ENCODE results near the gene KLHDC7A.

Gene KLHDC7A

DNA sequence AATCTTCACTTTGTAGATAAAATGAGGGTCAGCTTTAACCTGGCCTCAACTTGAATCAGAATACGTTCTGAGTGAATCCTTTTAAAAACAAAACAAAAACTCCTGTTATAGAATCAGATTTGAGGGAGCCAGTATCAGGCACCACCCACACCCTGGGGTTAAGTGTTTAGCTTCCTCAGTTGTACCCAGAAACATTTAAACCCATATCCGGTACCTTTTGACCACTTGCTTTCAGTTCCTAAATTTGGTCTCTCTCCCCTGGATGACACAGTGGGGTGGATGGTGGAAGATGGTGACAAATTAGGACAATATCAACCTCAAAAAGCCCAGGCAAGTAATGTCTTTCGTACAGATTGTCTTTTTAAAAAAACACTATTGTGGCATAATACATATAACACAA lies 10.4 kb downstream of the KLHDC7A start:
- H3K4me3 ChIP-seq (replicated peaks in 1 of 2; ENCODE audit: low read depth in 2 of 2, low read length in 2 of 2): no peak overlapping the region
- TF ChIP-seq, protein P1, sequence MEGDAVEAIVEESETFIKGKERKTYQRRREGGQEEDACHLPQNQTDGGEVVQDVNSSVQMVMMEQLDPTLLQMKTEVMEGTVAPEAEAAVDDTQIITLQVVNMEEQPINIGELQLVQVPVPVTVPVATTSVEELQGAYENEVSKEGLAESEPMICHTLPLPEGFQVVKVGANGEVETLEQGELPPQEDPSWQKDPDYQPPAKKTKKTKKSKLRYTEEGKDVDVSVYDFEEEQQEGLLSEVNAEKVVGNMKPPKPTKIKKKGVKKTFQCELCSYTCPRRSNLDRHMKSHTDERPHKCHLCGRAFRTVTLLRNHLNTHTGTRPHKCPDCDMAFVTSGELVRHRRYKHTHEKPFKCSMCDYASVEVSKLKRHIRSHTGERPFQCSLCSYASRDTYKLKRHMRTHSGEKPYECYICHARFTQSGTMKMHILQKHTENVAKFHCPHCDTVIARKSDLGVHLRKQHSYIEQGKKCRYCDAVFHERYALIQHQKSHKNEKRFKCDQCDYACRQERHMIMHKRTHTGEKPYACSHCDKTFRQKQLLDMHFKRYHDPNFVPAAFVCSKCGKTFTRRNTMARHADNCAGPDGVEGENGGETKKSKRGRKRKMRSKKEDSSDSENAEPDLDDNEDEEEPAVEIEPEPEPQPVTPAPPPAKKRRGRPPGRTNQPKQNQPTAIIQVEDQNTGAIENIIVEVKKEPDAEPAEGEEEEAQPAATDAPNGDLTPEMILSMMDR (IDR thresholded peaks at IDR 0.05; ENCODE audit: low read depth, low read length): no peak
- DNase-seq (ENCODE audit: low read depth in 2 of 2): no peak

GRCh38 chr1:18494304-18494703 lies 13.6 kb downstream of the KLHDC7A start:
- no peak for DNase-seq (ENCODE audit: low read depth in 2 of 2)
- TF ChIP-seq, protein P1 (IDR thresholded peaks at IDR 0.05; ENCODE audit: low read depth, low read length): no peak
- no peak overlapping the region for H3K4me3 ChIP-seq (replicated peaks in 1 of 2; ENCODE audit: low read depth in 2 of 2, low read length in 2 of 2)

- TF ChIP-seq, protein P1 (IDR thresholded peaks at IDR 0.05; ENCODE audit: low read depth, low read length): no peak
- no peak for DNase-seq (ENCODE audit: low read depth in 2 of 2)
- H3K4me3 ChIP-seq (replicated peaks in 1 of 2; ENCODE audit: low read depth in 2 of 2, low read length in 2 of 2): no peak overlapping the region
These were observed 14.9 kb downstream of the KLHDC7A start for GRCh38 chr1:18495635-18496034.

GRCh38 chr1:18496056-18496455 lies 15.3 kb downstream of the KLHDC7A start:
- DNase-seq (ENCODE audit: low read depth in 2 of 2): no peak
- no peak overlapping the region for H3K4me3 ChIP-seq (replicated peaks in 1 of 2; ENCODE audit: low read depth in 2 of 2, low read length in 2 of 2)
- TF ChIP-seq, protein P1 (IDR thresholded peaks at IDR 0.05; ENCODE audit: low read depth, low read length): no peak

- TF ChIP-seq, protein P1 (IDR thresholded peaks at IDR 0.05; ENCODE audit: low read depth, low read length): no peak
- H3K4me3 ChIP-seq (replicated peaks in 1 of 2; ENCODE audit: low read depth in 2 of 2, low read length in 2 of 2): no peak overlapping the region
- no peak for DNase-seq (ENCODE audit: low read depth in 2 of 2)
These were observed 15.9 kb downstream of the KLHDC7A start for GRCh38 chr1:18496497-18497235.

- DNase-seq (ENCODE audit: low read depth in 2 of 2): no peak
- no peak overlapping the region for H3K4me3 ChIP-seq (replicated peaks in 1 of 2; ENCODE audit: low read depth in 2 of 2, low read length in 2 of 2)
- TF ChIP-seq, protein P1 (IDR thresholded peaks at IDR 0.05; ENCODE audit: low read depth, low read length): no peak
These were observed 21.1 kb downstream of the KLHDC7A start for GRCh38 chr1:18501833-18502232.

GRCh38 chr1:18504609-18505008 lies 23.9 kb downstream of the KLHDC7A start:
- H3K4me3 ChIP-seq (replicated peaks in 1 of 2; ENCODE audit: low read depth in 2 of 2, low read length in 2 of 2): no peak overlapping the region
- DNase-seq (ENCODE audit: low read depth in 2 of 2): no peak
- TF ChIP-seq, protein P1 (IDR thresholded peaks at IDR 0.05; ENCODE audit: low read depth, low read length): no peak

Data from cardiac fibroblast (primary cell).